BLaER1 (cell line): ENCODE measurements around the gene DENND2C.

Experiments
- H3K27ac ChIP-seq: shearing (Covaris generic); formaldehyde crosslinking; 2 replicates; pipeline ENCODE4 v1.8.1; 2022
- H3K27me3 ChIP-seq: shearing (Covaris generic); formaldehyde crosslinking; 2 replicates; pipeline ENCODE4 v1.8.1; 2022
- H3K36me3 ChIP-seq: shearing (Covaris generic); formaldehyde crosslinking; 2 replicates; pipeline ENCODE4 v1.8.1; 2022
- H3K4me1 ChIP-seq: shearing (Covaris generic); formaldehyde crosslinking; 2 replicates; pipeline ENCODE4 v1.8.1; 2022
- H3K4me2 ChIP-seq: shearing (Covaris generic); formaldehyde crosslinking; 2 replicates; pipeline ENCODE4 v1.8.1; 2022
- H3K4me3 ChIP-seq: shearing (Covaris generic); formaldehyde crosslinking; 2 replicates; pipeline ENCODE4 v1.8.1; 2022
- H3K9ac ChIP-seq: shearing (Covaris generic); formaldehyde crosslinking; 2 replicates; pipeline ENCODE4 v1.8.1; 2022
- H3K9me3 ChIP-seq: shearing (Covaris generic); formaldehyde crosslinking; 2 replicates; pipeline ENCODE4 v1.8.1; 2022
- H4K20me1 ChIP-seq: shearing (Covaris generic); formaldehyde crosslinking; 2 replicates; pipeline ENCODE4 v1.8.1; 2022
- Cebpa-rat ChIP-seq: shearing (Covaris generic); IDR thresholded peaks from 2 replicates; pipeline ENCODE4 v1.8.1; 2022

DENND2C gene

GRCh38 chr1:114610546-114611245, 59.2 kb downstream of the DENND2C start:
- Histone ChIP-seq H3K4me1 (no peaks in the 10 kb centered on the region), H3K4me3 (no peak overlapping the region), H3K36me3 (no peaks in the 10 kb centered on the region), H3K9ac (no peak overlapping the region), H3K27me3 (no peaks in the 10 kb centered on the region), H3K27ac (no peak overlapping the region), H3K4me2 (no peak overlapping the region), H3K9me3 (no peaks in the 10 kb centered on the region), H4K20me1 (no peaks in the 10 kb centered on the region)
- no peak for TF ChIP-seq Cebpa-rat

GRCh38 chr1:114609826-114610225, 60.0 kb downstream of the DENND2C start:
- Histone ChIP-seq H3K4me3 (no peak overlapping the region), H3K9me3 (no peaks in the 10 kb centered on the region), H3K4me1 (no peaks in the 10 kb centered on the region), H3K27ac (no peak overlapping the region), H3K36me3 (no peaks in the 10 kb centered on the region), H3K27me3 (no peaks in the 10 kb centered on the region), H3K4me2 (no peak overlapping the region), H3K9ac (no peak overlapping the region), H4K20me1 (no peaks in the 10 kb centered on the region)
- no peak for TF ChIP-seq Cebpa-rat

GRCh38 chr1:114609026-114609425, 60.8 kb downstream of the DENND2C start:
- no peaks in the 10 kb centered on the region for H3K27me3 ChIP-seq
- H3K4me3 ChIP-seq, result no peak overlapping the region
- H3K27ac ChIP-seq, result no peak overlapping the region
- TF ChIP-seq Cebpa-rat, result no peak
- H3K36me3 ChIP-seq, result no peaks in the 10 kb centered on the region
- H3K4me1 ChIP-seq, result no peaks in the 10 kb centered on the region
- H3K9ac ChIP-seq, result no peak overlapping the region
- no peaks in the 10 kb centered on the region for H4K20me1 ChIP-seq
- H3K4me2 ChIP-seq, result no peak overlapping the region
- no peaks in the 10 kb centered on the region for H3K9me3 ChIP-seq

GRCh38 chr1:114607223-114607622, 62.6 kb downstream of the DENND2C start:
- H4K20me1 ChIP-seq, result no peaks in the 10 kb centered on the region
- no peak overlapping the region for H3K4me3 ChIP-seq
- H3K9me3 ChIP-seq, result no peaks in the 10 kb centered on the region
- H3K4me1 ChIP-seq, result no peaks in the 10 kb centered on the region
- no peak overlapping the region for H3K4me2 ChIP-seq
- no peak overlapping the region for H3K9ac ChIP-seq
- no peak for TF ChIP-seq Cebpa-rat
- H3K27me3 ChIP-seq, result no peaks in the 10 kb centered on the region
- no peaks in the 10 kb centered on the region for H3K36me3 ChIP-seq
- H3K27ac ChIP-seq, result no peak overlapping the region

- H3K9ac ChIP-seq, result no peak overlapping the region
- H3K36me3 ChIP-seq, result no peaks in the 10 kb centered on the region
- H4K20me1 ChIP-seq, result no peaks in the 10 kb centered on the region
- H3K27me3 ChIP-seq, result no peaks in the 10 kb centered on the region
- no peak overlapping the region for H3K27ac ChIP-seq
- no peaks in the 10 kb centered on the region for H3K4me1 ChIP-seq
- H3K4me3 ChIP-seq, result no peak overlapping the region
- no peak overlapping the region for H3K4me2 ChIP-seq
- H3K9me3 ChIP-seq, result 0 out of 2 replicates have a peak, but pooled peaks cover 4% of the 10 kb centered on the region
- no peak for TF ChIP-seq Cebpa-rat
Observed at GRCh38 chr1:114597949-114598348, 71.9 kb downstream of the DENND2C start.

- Histone ChIP-seq H3K4me3 (no peak overlapping the region), H3K27me3 (no peaks in the 10 kb centered on the region), H3K36me3 (no peaks in the 10 kb centered on the region), H3K9me3 (0 out of 2 replicates have a peak, but pooled peaks cover 4% of the 10 kb centered on the region), H3K4me2 (no peak overlapping the region), H3K9ac (no peak overlapping the region), H3K27ac (no peak overlapping the region), H3K4me1 (no peaks in the 10 kb centered on the region), H4K20me1 (no peaks in the 10 kb centered on the region)
- TF ChIP-seq Cebpa-rat, result no peak
Observed at GRCh38 chr1:114595602-114596001, 74.2 kb downstream of the DENND2C start.

- no peak overlapping the region for H3K27ac ChIP-seq
- no peaks in the 10 kb centered on the region for H4K20me1 ChIP-seq
- no peaks in the 10 kb centered on the region for H3K36me3 ChIP-seq
- no peak overlapping the region for H3K9ac ChIP-seq
- H3K27me3 ChIP-seq, result no peaks in the 10 kb centered on the region
- 0 out of 2 replicates have a peak, but pooled peaks cover 4% of the 10 kb centered on the region for H3K9me3 ChIP-seq
- TF ChIP-seq Cebpa-rat, result no peak
- no peak overlapping the region for H3K4me2 ChIP-seq
- H3K4me3 ChIP-seq, result no peak overlapping the region
- no peaks in the 10 kb centered on the region for H3K4me1 ChIP-seq
Observed at GRCh38 chr1:114594046-114594445, 75.8 kb downstream of the DENND2C start.

GRCh38 chr1:114589122-114589521, 80.7 kb downstream of the DENND2C start:
- no peak for TF ChIP-seq Cebpa-rat
- Histone ChIP-seq H4K20me1 (no peaks in the 10 kb centered on the region), H3K9me3 (no peaks in the 10 kb centered on the region), H3K27me3 (no peaks in the 10 kb centered on the region), H3K4me1 (no peaks in the 10 kb centered on the region), H3K4me3 (no peak overlapping the region), H3K27ac (no peak overlapping the region), H3K9ac (no peak overlapping the region), H3K36me3 (no peaks in the 10 kb centered on the region), H3K4me2 (no peak overlapping the region)

- TF ChIP-seq Cebpa-rat, result no peak
- Histone ChIP-seq H3K27ac (no peak overlapping the region), H3K4me1 (no peaks in the 10 kb centered on the region)
Observed at GRCh38 chr1:114588196-114588689, 81.6 kb downstream of the DENND2C start.

GRCh38 chr1:114587203-114587991, 82.5 kb downstream of the DENND2C start:
- Histone ChIP-seq H3K4me1 (peaks cover under 1% of the 10 kb centered on the region; the same call in 1 of the 2 replicates), H3K36me3 (no peaks in the 10 kb centered on the region), H3K9me3 (no peaks in the 10 kb centered on the region), H4K20me1 (no peaks in the 10 kb centered on the region), H3K27ac (no peak overlapping the region), H3K4me3 (no peak overlapping the region), H3K27me3 (no peaks in the 10 kb centered on the region), H3K9ac (no peak overlapping the region), H3K4me2 (no peak overlapping the region)
- no peak for TF ChIP-seq Cebpa-rat

More at GRCh38 chr1:114588196-114588689, 81.6 kb downstream of the DENND2C start:
- no peaks in the 10 kb centered on the region for H3K36me3 ChIP-seq
- no peak overlapping the region for H3K4me3 ChIP-seq
- no peak overlapping the region for H3K4me2 ChIP-seq
- H3K9me3 ChIP-seq, result no peaks in the 10 kb centered on the region
- no peaks in the 10 kb centered on the region for H4K20me1 ChIP-seq
- H3K9ac ChIP-seq, result no peak overlapping the region
- H3K27me3 ChIP-seq, result no peaks in the 10 kb centered on the region
